Erythroblast (primary cell): Measurements from ENCODE around the gene LIN37.

ENCODE experiments used
- GATA1 ChIP-seq: IDR thresholded peaks from 2 replicates; pipeline ENCODE4 v1.6.1; 2011; ENCODE audit warnings: low read depth, mild to moderate bottlenecking, control low read depth, low read length, moderate library complexity
- POLR2A ChIP-seq: IDR thresholded peaks from 2 replicates; pipeline ENCODE4 v1.6.1; 2011; ENCODE audit warnings: mild to moderate bottlenecking, low read length

- TF ChIP-seq POLR2A (no peak), GATA1 (no peak)
Observed at GRCh38 chr19:35755550-35756376, 7.4 kb downstream of the LIN37 start.
